MM.1S (cell line): Measurements from ENCODE around the gene PDXK.

Experiments used
- DNase-seq: peaks from one replicate; pipeline ENCODE4 v3.0.0-alpha.2; 2015
- H2AFZ ChIP-seq: fragments of 300-600 bp; sonication (generic); 2 replicates; pipeline ENCODE4 v1.6.0; 2016; ENCODE audit warnings: antibody characterized with exemption, low read length
- H3F3A ChIP-seq: fragments of 300-600 bp; sonication (generic); 2 replicates; pipeline ENCODE4 v1.6.1; 2016; ENCODE audit warnings: mild to moderate bottlenecking, antibody characterized with exemption, low read length, moderate library complexity, mixed read lengths; ENCODE audit not compliant: insufficient read depth
- H3K27ac ChIP-seq: fragments of 300-600 bp; sonication (generic); 2 replicates; pipeline ENCODE4 v1.5.1; 2016; ENCODE audit warnings: mild to moderate bottlenecking, low read length
- H3K27me3 ChIP-seq: fragments of 300-600 bp; sonication (generic); replicated peaks from 2 replicates; pipeline ENCODE4 v1.6.0; 2016; ENCODE audit warnings: low read length; ENCODE audit not compliant: insufficient read depth
- H3K36me3 ChIP-seq: fragments of 300-600 bp; sonication (generic); replicated peaks from 2 replicates; pipeline ENCODE4 v1.6.1; 2016; ENCODE audit warnings: mild to moderate bottlenecking, low read length, mixed read lengths; ENCODE audit not compliant: insufficient read depth
- H3K4me1 ChIP-seq: fragments of 300-600 bp; sonication (generic); 2 replicates; pipeline ENCODE4 v1.6.1; 2016; ENCODE audit warnings: low read length, mixed read lengths
- H3K4me2 ChIP-seq: fragments of 300-600 bp; sonication (generic); 2 replicates; pipeline ENCODE4 v1.6.0; 2016; ENCODE audit warnings: low read depth, low read length
- H3K4me3 ChIP-seq: fragments of 300-600 bp; sonication (generic); 2 replicates; pipeline ENCODE4 v1.5.1; 2016; ENCODE audit warnings: low read length, mixed read lengths
- H3K79me2 ChIP-seq: fragments of 300-600 bp; sonication (generic); 2 replicates; pipeline ENCODE4 v1.6.1; 2016; ENCODE audit warnings: mixed run types, low read length, mixed read lengths
- H3K9ac ChIP-seq: fragments of 300-600 bp; sonication (generic); 2 replicates; pipeline ENCODE4 v1.6.1; 2016; ENCODE audit warnings: low read length, mixed read lengths
- H3K9me2 ChIP-seq: fragments of 300-600 bp; sonication (generic); replicated peaks from 2 replicates; pipeline ENCODE4 v1.6.1; 2016; ENCODE audit warnings: mild to moderate bottlenecking, low read length, mixed read lengths; ENCODE audit not compliant: insufficient read depth
- H3K9me3 ChIP-seq: fragments of 300-600 bp; sonication (generic); replicated peaks from 2 replicates; pipeline ENCODE4 v1.6.1; 2016; ENCODE audit warnings: mild to moderate bottlenecking, low read length, mixed read lengths; ENCODE audit not compliant: insufficient read depth
- H4K20me1 ChIP-seq: fragments of 300-600 bp; sonication (generic); 2 replicates; pipeline ENCODE4 v1.6.1; 2016; ENCODE audit warnings: mild to moderate bottlenecking, low read length, moderate library complexity, mixed read lengths; ENCODE audit not compliant: insufficient read depth
- CTCF ChIP-seq: fragments of 300-600 bp; sonication (generic); IDR thresholded peaks from 2 replicates; pipeline ENCODE4 v1.5.1; 2016; ENCODE audit warnings: antibody characterized with exemption, low read length, mixed read lengths
- EZH2 ChIP-seq: fragments of 300-600 bp; sonication (generic); optimal IDR thresholded peaks from 2 replicates; pipeline ENCODE3; 2017; ENCODE audit warnings: low read depth, mild to moderate bottlenecking, antibody characterized with exemption, low read length, mixed read lengths
- EZH2phosphoT487 ChIP-seq: fragments of 300-600 bp; sonication (generic); IDR thresholded peaks from 2 replicates; pipeline ENCODE4 v1.6.1; 2018; ENCODE audit warnings: antibody characterized with exemption, low read length

Gene PDXK

GRCh38 chr21:43728154-43728466 is 9.2 kb downstream of the PDXK start:
- H3K9ac ChIP-seq = no peak overlapping the region
- H3K79me2 ChIP-seq = peaks cover 99% of the 10 kb centered on the region
- no peak for DNase-seq
- H3K4me1 ChIP-seq = no peaks in the 10 kb centered on the region
- no peak overlapping the region for H3K27ac ChIP-seq
- no peaks in the 10 kb centered on the region for H3K27me3 ChIP-seq
- no peak overlapping the region for H2AFZ ChIP-seq
- H4K20me1 ChIP-seq = peaks cover 66% of the 10 kb centered on the region
- H3K4me2 ChIP-seq = no peak overlapping the region
- TF ChIP-seq CTCF (no peak), EZH2 (no peak), EZH2phosphoT487 (no peak)
- H3K36me3 ChIP-seq = peaks cover 15% of the 10 kb centered on the region
- no peaks in the 10 kb centered on the region for H3K9me2 ChIP-seq
- H3F3A ChIP-seq = 0 out of 2 replicates have a peak, but pooled peaks cover 5% of the 10 kb centered on the region
- no peaks in the 10 kb centered on the region for H3K9me3 ChIP-seq
- no peak overlapping the region for H3K4me3 ChIP-seq

- H3K9me3 ChIP-seq = no peaks in the 10 kb centered on the region
- H3K9me2 ChIP-seq = no peaks in the 10 kb centered on the region
- peaks cover 63% of the 10 kb centered on the region for H4K20me1 ChIP-seq
- H3K4me3 ChIP-seq = no peak overlapping the region
- H3K27me3 ChIP-seq = no peaks in the 10 kb centered on the region
- no peak overlapping the region for H2AFZ ChIP-seq
- H3K27ac ChIP-seq = no peak overlapping the region
- H3K79me2 ChIP-seq = peaks cover 99% of the 10 kb centered on the region
- H3K4me2 ChIP-seq = no peak overlapping the region
- no peak overlapping the region for H3K9ac ChIP-seq
- DNase-seq = no peak
- TF ChIP-seq EZH2 (no peak), EZH2phosphoT487 (no peak), CTCF (no peak)
- 0 out of 2 replicates have a peak, but pooled peaks cover 5% of the 10 kb centered on the region for H3F3A ChIP-seq
- H3K36me3 ChIP-seq = peaks cover 10% of the 10 kb centered on the region
- H3K4me1 ChIP-seq = no peaks in the 10 kb centered on the region
These were observed 9.8 kb downstream of the PDXK start for GRCh38 chr21:43728467-43729390.

GRCh38 chr21:43731476-43731875 is 12.5 kb downstream of the PDXK start:
- H3K9ac ChIP-seq = no peak overlapping the region
- no peaks in the 10 kb centered on the region for H3K9me3 ChIP-seq
- H3K79me2 ChIP-seq = peaks cover 99% of the 10 kb centered on the region
- peaks cover 12% of the 10 kb centered on the region; the same call in 1 of the 2 replicates for H3K36me3 ChIP-seq
- H3K4me2 ChIP-seq = no peak overlapping the region
- no peak for DNase-seq
- H3K27me3 ChIP-seq = no peaks in the 10 kb centered on the region
- 0 out of 2 replicates have a peak, but pooled peaks cover 5% of the 10 kb centered on the region for H3F3A ChIP-seq
- H3K27ac ChIP-seq = no peak overlapping the region
- no peaks in the 10 kb centered on the region for H3K9me2 ChIP-seq
- peaks cover 65% of the 10 kb centered on the region for H4K20me1 ChIP-seq
- no peaks in the 10 kb centered on the region for H3K4me1 ChIP-seq
- no peak overlapping the region for H2AFZ ChIP-seq
- no peak overlapping the region for H3K4me3 ChIP-seq
- no peak for TF ChIP-seq EZH2
- TF ChIP-seq CTCF = no peak
- no peak for TF ChIP-seq EZH2phosphoT487
